ENCODE data around the gene ERBB3. TPM values are rescaled to one million over a fixed set of nuclear protein-coding genes. Genes with fewer than 3 reads are reported as not detected.

ERBB3 gene
- total RNA-seq, 2 experiments from 2014 or later = 0.94 to 1.8 TPM

Other genes with a start within 250 kb of the ERBB3 start
- gene MMP19, start 237.2 kb upstream of the ERBB3 start, total RNA-seq = not detected
- 10 to 100 TPM; 46.7 to 56.4 TPM for gene PYM1, start 152.3 kb upstream of the ERBB3 start, total RNA-seq
- 100 to 1,000 TPM; 301 to 312 TPM for gene DGKA, start 149.0 kb upstream of the ERBB3 start, total RNA-seq
- under 1 TPM; 0.23 to 0.37 TPM for gene PMEL, start 114.1 kb upstream of the ERBB3 start, total RNA-seq
- gene CDK2, start 113.3 kb upstream of the ERBB3 start, total RNA-seq = 100 to 1,000 TPM; 146 to 158 TPM
- 10 to 100 TPM; 46.4 to 55.6 TPM for gene RAB5B, start 106.1 kb upstream of the ERBB3 start, total RNA-seq
- 10 to 100 TPM in 1 of 2 experiments, 1 to 10 TPM in 1; 2.5 to 14.6 TPM for gene SUOX, start 82.9 kb upstream of the ERBB3 start, total RNA-seq
- gene IKZF4, start 59.1 kb upstream of the ERBB3 start, total RNA-seq = 10 to 100 TPM; 15.8 to 44.9 TPM
- 10 to 100 TPM; 27.9 to 42.2 TPM for gene RPS26, start 38.2 kb upstream of the ERBB3 start, total RNA-seq
- 100 to 1,000 TPM; 293 to 364 TPM for gene PA2G4, start 24.4 kb downstream of the ERBB3 start, total RNA-seq
- gene RPL41, start 36.5 kb downstream of the ERBB3 start, total RNA-seq = 1,000 to 10,000 TPM; 3,748 to 4,271 TPM
- gene ZC3H10, start 38.1 kb downstream of the ERBB3 start, total RNA-seq = 10 to 100 TPM; 10.3 to 11.7 TPM
- gene ESYT1, start 48.1 kb downstream of the ERBB3 start, total RNA-seq = 100 to 1,000 TPM; 225 to 241 TPM
- 10 to 100 TPM; 67.6 to 85.2 TPM for gene MYL6B, start 72.4 kb downstream of the ERBB3 start, total RNA-seq
- gene MYL6, start 78.2 kb downstream of the ERBB3 start, total RNA-seq = 1,000 to 10,000 TPM; 1,307 to 1,412 TPM
- 100 to 1,000 TPM; 147 to 150 TPM for gene SMARCC2, start 109.3 kb downstream of the ERBB3 start, total RNA-seq
- 10 to 100 TPM; 28.2 to 34.2 TPM for gene RNF41, start 141.8 kb downstream of the ERBB3 start, total RNA-seq
- gene NABP2, start 144.2 kb downstream of the ERBB3 start, total RNA-seq = 10 to 100 TPM; 62.8 to 80.6 TPM
- gene SLC39A5, start 149.9 kb downstream of the ERBB3 start, total RNA-seq = under 1 TPM; 0.87 to 0.96 TPM
- gene ANKRD52, start 178.2 kb downstream of the ERBB3 start, total RNA-seq = 10 to 100 TPM; 66.9 to 68.3 TPM
- 10 to 100 TPM; 16.0 to 17.4 TPM for gene COQ10A, start 186.8 kb downstream of the ERBB3 start, total RNA-seq
- 100 to 1,000 TPM; 174 to 242 TPM for gene CS, start 220.2 kb downstream of the ERBB3 start, total RNA-seq
- 100 to 1,000 TPM; 110 to 161 TPM for gene CNPY2, start 235.8 kb downstream of the ERBB3 start, total RNA-seq